GM21529 (cell line): ENCODE data around the gene NCOA3.
"Not testable (repeated sequence)": the region's sequence is repeated elsewhere in the genome, so short reads cannot be mapped to it uniquely, and the experiment has no call there.

Experiments used
- ATAC-seq: cut with Tn5 transposase; IDR thresholded peaks from one replicate; pipeline ENCODE4 v1.9.1; 2021; ENCODE audit not compliant: unreplicated experiment

The NCOA3 gene

GRCh38 chr20:47535088-47535487 lies 33.4 kb downstream of the NCOA3 start:
- ATAC-seq = no peak

- ATAC-seq = no peak
Observed at GRCh38 chr20:47535994-47536393, 34.3 kb downstream of the NCOA3 start.

GRCh38 chr20:47540443-47541354 lies 39.0 kb downstream of the NCOA3 start:
- ATAC-seq = no peak

- ATAC-seq = no peak
Observed at GRCh38 chr20:47541355-47541922, 39.8 kb downstream of the NCOA3 start.

GRCh38 chr20:47543006-47543431 lies 41.3 kb downstream of the NCOA3 start:
- no peak for ATAC-seq

GRCh38 chr20:47544240-47544639 lies 42.6 kb downstream of the NCOA3 start:
- ATAC-seq = no peak

GRCh38 chr20:47544852-47545251 lies 43.2 kb downstream of the NCOA3 start:
- ATAC-seq = no peak

GRCh38 chr20:47545499-47545898 lies 43.8 kb downstream of the NCOA3 start:
- no peak for ATAC-seq

- ATAC-seq = no peak
Observed at GRCh38 chr20:47546184-47547033, 44.7 kb downstream of the NCOA3 start.

- ATAC-seq = no peak
Observed at GRCh38 chr20:47547034-47547387, 45.3 kb downstream of the NCOA3 start.

- no peak for ATAC-seq
Observed at GRCh38 chr20:47549671-47550070, 48.0 kb downstream of the NCOA3 start.

- ATAC-seq = no peak
Observed at GRCh38 chr20:47551222-47551621, 49.5 kb downstream of the NCOA3 start.

- no peak for ATAC-seq
Observed at GRCh38 chr20:47551841-47552240, 50.2 kb downstream of the NCOA3 start.

- ATAC-seq = no peak
Observed at GRCh38 chr20:47552996-47553395, 51.3 kb downstream of the NCOA3 start.

- not testable (repeated sequence) for ATAC-seq
Observed at GRCh38 chr20:47553594-47554235, 52.0 kb downstream of the NCOA3 start.

GRCh38 chr20:47554283-47554682 lies 52.6 kb downstream of the NCOA3 start:
- not testable (repeated sequence) for ATAC-seq

- no peak for ATAC-seq
Observed at GRCh38 chr20:47557218-47557617, 55.5 kb downstream of the NCOA3 start.

- ATAC-seq = no peak
Observed at GRCh38 chr20:47557791-47558190, 56.1 kb downstream of the NCOA3 start.

- ATAC-seq = no peak
Observed at GRCh38 chr20:47558295-47559066, 56.8 kb downstream of the NCOA3 start.

GRCh38 chr20:47559141-47559540 lies 57.5 kb downstream of the NCOA3 start:
- ATAC-seq = no peak
